ENCODE measurements around the gene UBL7.
A peak's percentile ranks its signal among the peaks of the same experiment; 100 is the strongest.

UBL7 gene

DNA sequence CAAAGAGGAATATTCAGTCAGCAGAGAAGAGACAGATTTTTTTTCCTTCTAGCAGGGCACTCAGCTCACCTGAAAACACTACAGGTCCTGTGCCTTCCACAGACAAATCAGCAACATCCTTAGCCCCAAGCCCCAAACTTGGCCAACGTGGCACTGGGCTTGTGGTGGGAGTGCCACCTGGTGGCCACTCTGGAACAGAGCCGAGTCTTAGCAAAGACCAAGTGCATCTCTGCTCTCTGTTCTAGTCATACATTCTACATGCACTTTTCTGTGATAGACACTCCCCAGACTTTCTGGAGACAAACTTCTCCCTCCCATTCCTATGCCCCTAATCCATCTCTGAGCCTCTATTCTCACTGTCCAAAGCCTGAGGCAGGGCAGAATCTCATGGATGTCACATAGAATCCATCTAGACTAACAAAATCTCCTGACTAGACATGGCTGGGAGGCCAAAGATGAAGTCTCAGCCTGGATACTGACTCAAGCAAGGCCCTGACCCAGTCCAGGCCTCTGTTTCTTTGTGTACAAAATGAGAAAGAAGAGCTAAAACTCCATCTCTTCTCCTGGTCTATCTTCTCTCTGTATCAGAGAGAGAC is 22.1 kb downstream of the UBL7 start:
- no peaks in the 10 kb centered on the region for H3K36me3 ChIP-seq (ENCODE audit: control insufficient read depth, insufficient read depth, low read length)
- no peak overlapping the region for H3K27ac ChIP-seq (ENCODE audit: low read length)
- no peaks in the 10 kb centered on the region for H3K27me3 ChIP-seq (ENCODE audit: control insufficient read depth, insufficient read depth, low read length)
- no peaks in the 10 kb centered on the region for H3K4me1 ChIP-seq (ENCODE audit: control insufficient read depth, insufficient read depth, low read length)
- peak; percentile 57 for DNase-seq (ENCODE audit: low read depth, low spot score)
- no CpG with 5 or more reads among the region's 2 CpGs for WGBS (ENCODE audit: insufficient coverage, insufficient read length)
- H3K4me3 ChIP-seq (ENCODE audit: low read length) = no peak overlapping the region
- H3K9me3 ChIP-seq (ENCODE audit: control insufficient read depth, insufficient read depth, low read length) = no peaks in the 10 kb centered on the region

DNA sequence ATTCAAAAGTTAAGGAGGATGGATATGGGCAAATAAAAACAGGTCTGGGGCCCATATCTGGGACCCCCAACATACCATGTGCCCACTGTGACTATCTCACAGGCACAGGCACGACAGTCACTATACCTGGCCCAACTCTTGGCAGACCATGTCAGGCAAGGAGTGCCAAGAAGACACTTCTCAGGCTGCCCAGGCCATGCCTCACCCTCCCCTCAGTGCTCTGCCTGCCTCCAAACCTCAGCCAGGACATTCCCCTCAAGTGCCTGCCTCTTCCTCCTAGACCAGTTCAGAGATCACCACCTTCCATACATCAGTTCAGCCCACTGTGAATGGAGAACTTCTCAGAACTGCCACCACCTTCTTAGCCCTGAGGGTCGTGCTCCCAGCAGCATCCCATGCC is 22.8 kb downstream of the UBL7 start:
- H3K9me3 ChIP-seq (ENCODE audit: control insufficient read depth, insufficient read depth, low read length) = no peaks in the 10 kb centered on the region
- no peaks in the 10 kb centered on the region for H3K27me3 ChIP-seq (ENCODE audit: control insufficient read depth, insufficient read depth, low read length)
- no peak overlapping the region for H3K4me3 ChIP-seq (ENCODE audit: low read length)
- DNase-seq (ENCODE audit: low read depth, low spot score) = no peak
- H3K4me1 ChIP-seq (ENCODE audit: control insufficient read depth, insufficient read depth, low read length) = no peaks in the 10 kb centered on the region
- WGBS (ENCODE audit: insufficient coverage, insufficient read length) = no CpG with 5 or more reads among the region's 2 CpGs
- H3K27ac ChIP-seq (ENCODE audit: low read length) = no peak overlapping the region
- H3K36me3 ChIP-seq (ENCODE audit: control insufficient read depth, insufficient read depth, low read length) = no peaks in the 10 kb centered on the region

DNA sequence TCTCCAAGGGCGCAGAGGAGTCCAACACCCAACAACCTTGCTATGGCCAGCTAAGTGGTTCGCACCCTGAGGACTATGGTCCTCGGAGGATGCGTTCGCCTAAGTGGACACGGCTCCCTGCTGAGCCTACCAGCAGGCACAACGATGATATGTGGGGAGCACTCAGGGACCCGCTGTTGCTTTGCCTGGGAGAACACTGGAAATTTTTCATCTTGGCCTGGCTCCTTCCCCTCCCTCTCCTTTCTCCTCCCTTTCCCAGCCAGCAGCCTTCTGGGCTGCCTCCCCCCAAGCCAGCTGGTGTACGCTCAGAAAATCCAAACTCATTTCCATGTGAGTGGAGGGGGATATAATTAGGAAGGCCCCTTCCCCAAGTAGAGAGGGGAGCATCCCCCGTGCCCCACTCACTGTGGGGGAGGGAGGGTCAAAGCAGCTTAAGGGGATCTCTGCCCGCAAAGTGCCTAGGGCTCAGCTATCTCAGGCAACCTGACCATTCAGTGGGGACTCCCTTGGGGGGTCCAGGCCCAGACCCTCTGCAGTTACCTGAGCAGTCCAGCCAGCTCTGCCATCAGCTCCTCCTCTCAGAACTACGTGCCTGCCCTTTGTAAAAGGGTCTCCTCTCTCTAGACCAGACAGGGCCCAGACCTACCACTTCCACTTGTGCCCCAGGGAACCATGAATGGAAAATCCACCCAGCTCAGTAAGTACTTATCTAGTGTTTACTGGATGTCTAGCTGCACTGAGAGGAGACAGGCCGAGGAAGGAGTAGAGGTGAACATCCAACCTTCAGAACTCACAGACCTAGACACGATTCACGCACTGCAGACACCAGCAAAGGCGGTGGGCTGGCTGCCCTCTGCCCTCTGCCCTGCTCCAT is 26.5 kb downstream of the UBL7 start:
- no peak for DNase-seq (ENCODE audit: low read depth, low spot score)
- no CpG with 5 or more reads among the region's 16 CpGs for WGBS (ENCODE audit: insufficient coverage, insufficient read length)
- no peak overlapping the region for H3K27ac ChIP-seq (ENCODE audit: low read length)
- H3K9me3 ChIP-seq (ENCODE audit: control insufficient read depth, insufficient read depth, low read length) = no peaks in the 10 kb centered on the region
- H3K27me3 ChIP-seq (ENCODE audit: control insufficient read depth, insufficient read depth, low read length) = no peaks in the 10 kb centered on the region; the same call in 1 of the 2 replicates
- peak overlapping the region; percentile 8; the same call in 1 of the 2 replicates for H3K4me3 ChIP-seq (ENCODE audit: low read length)
- H3K36me3 ChIP-seq (ENCODE audit: control insufficient read depth, insufficient read depth, low read length) = no peaks in the 10 kb centered on the region; the same call in 1 of the 2 replicates
- no peaks in the 10 kb centered on the region for H3K4me1 ChIP-seq (ENCODE audit: control insufficient read depth, insufficient read depth, low read length)

DNA sequence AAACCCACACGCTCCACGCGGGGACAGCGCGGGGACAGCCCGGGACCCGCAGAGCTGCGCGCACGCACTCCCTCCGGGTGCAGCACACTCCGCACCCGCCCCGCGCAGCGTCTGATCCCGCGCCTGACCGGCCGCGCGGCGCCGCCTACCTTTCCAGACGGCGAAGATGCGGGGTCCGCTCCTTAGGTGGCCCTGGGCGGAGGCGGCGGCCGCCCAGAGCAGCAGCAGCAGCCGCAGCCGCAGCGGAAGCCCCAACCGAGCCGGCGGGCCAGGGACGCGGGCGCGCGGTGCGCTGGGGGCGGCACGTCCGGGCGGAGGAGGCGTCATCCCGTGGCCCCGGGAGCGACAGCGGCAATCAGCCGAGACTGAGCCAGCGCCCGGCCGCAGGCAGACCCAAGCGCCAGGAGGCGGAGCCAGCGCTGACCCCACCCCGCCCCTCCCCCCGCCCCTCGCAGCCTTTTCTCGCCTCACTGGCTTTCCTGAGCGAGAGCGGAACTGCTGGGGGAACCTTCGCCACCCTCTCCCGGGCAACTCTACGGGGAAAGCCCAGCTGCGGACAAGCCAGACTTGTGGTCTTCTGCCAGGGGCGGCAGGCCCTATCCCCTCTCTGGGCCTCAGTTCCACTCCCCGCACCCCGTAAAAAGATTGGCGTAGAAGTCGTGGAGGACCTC is 27.2 kb downstream of the UBL7 start, which contains the start of gene SEMA7A:
Gene SEMA7A, minus strand, starts transcription at position 367 of the 671 bp plus-strand sequence. Its CDS starts 40 bp downstream, at position 327.
- no peaks in the 10 kb centered on the region for H3K9me3 ChIP-seq (ENCODE audit: control insufficient read depth, insufficient read depth, low read length)
- H3K27me3 ChIP-seq (ENCODE audit: control insufficient read depth, insufficient read depth, low read length) = no peaks in the 10 kb centered on the region; the same call in 1 of the 2 replicates
- H3K4me3 ChIP-seq (ENCODE audit: low read length) = peak within 1 kb of the TSS; percentile 86
- no peaks in the 10 kb centered on the region; the same call in 1 of the 2 replicates for H3K36me3 ChIP-seq (ENCODE audit: control insufficient read depth, insufficient read depth, low read length)
- H3K27ac ChIP-seq (ENCODE audit: low read length) = no peak within 1 kb of the TSS
- no CpG with 5 or more reads among the region's 75 CpGs for WGBS (ENCODE audit: insufficient coverage, insufficient read length)
- peak; percentile 48 for DNase-seq (ENCODE audit: low read depth, low spot score)
- H3K4me1 ChIP-seq (ENCODE audit: control insufficient read depth, insufficient read depth, low read length) = 0 out of 2 replicates have a peak, but pooled peaks cover 2% of the 10 kb centered on the region

DNA sequence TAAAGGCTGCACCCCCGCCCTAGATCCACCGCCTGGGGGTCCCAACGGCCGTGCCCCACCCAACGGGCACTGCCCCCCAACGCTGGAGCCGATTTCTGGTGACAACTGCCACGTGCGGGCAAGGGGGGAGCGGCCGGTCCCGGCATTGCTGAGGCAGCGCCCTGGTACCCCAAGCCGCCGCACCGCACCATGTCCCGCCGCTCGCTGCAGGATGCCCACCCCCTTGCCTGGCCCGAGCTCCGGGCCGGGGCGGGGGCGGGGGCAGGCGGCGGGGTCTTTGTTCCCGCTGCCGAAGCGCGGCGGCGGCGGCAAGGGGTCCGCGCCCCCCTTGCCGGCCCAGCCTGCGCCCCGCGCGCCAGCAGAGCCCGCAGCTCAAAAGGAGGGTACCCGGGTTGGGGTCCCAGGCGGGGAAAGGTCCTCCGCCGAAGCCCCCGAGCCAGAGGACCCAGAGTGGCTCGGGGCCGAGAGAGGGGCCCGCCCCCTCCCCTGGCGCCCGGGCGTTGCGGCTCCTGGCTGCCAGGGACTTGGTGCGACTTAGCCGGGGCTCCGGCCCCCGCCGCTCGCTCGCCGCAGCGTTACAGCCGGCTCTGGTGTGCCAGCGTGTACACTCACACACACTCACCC is 27.9 kb downstream of the UBL7 start:
- H3K9me3 ChIP-seq (ENCODE audit: control insufficient read depth, insufficient read depth, low read length) = no peaks in the 10 kb centered on the region
- DNase-seq (ENCODE audit: low read depth, low spot score) = no peak
- WGBS (ENCODE audit: insufficient coverage, insufficient read length) = no CpG with 5 or more reads among the region's 64 CpGs
- H3K27me3 ChIP-seq (ENCODE audit: control insufficient read depth, insufficient read depth, low read length) = no peaks in the 10 kb centered on the region; the same call in 1 of the 2 replicates
- peak overlapping the region; percentile 86 for H3K4me3 ChIP-seq (ENCODE audit: low read length)
- H3K36me3 ChIP-seq (ENCODE audit: control insufficient read depth, insufficient read depth, low read length) = no peaks in the 10 kb centered on the region; the same call in 1 of the 2 replicates
- no peak overlapping the region for H3K27ac ChIP-seq (ENCODE audit: low read length)
- H3K4me1 ChIP-seq (ENCODE audit: control insufficient read depth, insufficient read depth, low read length) = 0 out of 2 replicates have a peak, but pooled peaks cover 2% of the 10 kb centered on the region

DNA sequence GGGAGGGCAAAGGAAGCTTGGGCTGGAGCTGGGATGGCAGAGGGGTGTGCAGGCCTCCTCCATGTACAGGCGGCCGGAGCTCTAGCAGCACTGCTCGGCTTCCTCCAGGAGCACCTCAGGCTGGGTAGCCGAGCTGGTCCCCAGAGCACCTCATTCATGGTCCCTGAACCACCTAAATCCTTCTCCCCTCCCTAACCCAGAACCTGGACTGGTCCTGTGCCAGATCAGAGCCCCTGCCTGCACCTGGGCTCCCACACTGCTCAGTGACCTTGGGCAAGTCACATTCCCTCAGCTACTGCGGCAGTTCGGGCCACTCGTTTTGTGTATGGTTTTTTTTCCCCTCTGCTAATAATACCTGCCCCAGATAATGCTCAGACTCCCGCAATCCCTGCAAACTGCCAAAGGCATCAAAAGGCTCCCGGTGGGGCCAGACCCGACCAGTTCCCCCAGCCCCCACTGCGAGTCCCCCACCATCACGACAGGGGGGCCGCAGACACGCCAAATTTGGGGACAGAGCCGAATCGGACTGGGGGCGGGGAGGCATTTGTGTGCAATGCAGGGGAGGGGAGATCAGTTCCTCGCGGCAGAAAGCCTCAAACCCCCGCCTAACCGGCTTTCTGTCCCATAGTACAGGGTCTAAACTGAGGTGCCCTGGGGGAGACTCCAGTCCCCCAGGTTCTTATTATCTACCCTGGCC is 28.5 kb downstream of the UBL7 start:
- no peak for DNase-seq (ENCODE audit: low read depth, low spot score)
- WGBS (ENCODE audit: insufficient coverage, insufficient read length) = no CpG with 5 or more reads among the region's 21 CpGs
- Histone ChIP-seq H3K27ac (ENCODE audit: low read length) (no peak overlapping the region), H3K4me3 (ENCODE audit: low read length) (peak overlapping the region; percentile 86; the same call in 1 of the 2 replicates), H3K9me3 (ENCODE audit: control insufficient read depth, insufficient read depth, low read length) (no peaks in the 10 kb centered on the region), H3K36me3 (ENCODE audit: control insufficient read depth, insufficient read depth, low read length) (no peaks in the 10 kb centered on the region; the same call in 1 of the 2 replicates), H3K4me1 (ENCODE audit: control insufficient read depth, insufficient read depth, low read length) (0 out of 2 replicates have a peak, but pooled peaks cover 2% of the 10 kb centered on the region), H3K27me3 (ENCODE audit: control insufficient read depth, insufficient read depth, low read length) (no peaks in the 10 kb centered on the region; the same call in 1 of the 2 replicates)

DNA sequence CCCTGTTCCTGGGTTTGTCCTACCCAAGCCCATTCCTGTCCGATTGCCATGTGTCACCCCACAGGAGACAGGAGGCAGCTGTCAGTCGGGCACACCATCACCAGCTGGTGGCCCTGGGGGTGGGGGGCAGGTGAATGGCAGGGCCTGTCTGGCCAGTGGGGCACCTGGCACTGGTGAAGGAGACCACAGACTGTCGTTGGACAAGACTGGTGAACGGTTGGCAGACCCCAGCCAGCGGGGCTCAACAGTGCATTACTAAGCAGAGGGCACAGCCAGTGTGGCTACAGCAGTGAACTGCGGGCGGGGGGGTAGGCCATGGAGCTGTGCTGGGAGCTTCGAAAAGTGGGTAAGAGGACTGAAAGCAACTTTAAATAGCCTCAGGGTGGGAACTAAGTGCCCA is 29.3 kb downstream of the UBL7 start:
- Histone ChIP-seq H3K36me3 (ENCODE audit: control insufficient read depth, insufficient read depth, low read length) (no peaks in the 10 kb centered on the region; the same call in 1 of the 2 replicates), H3K27me3 (ENCODE audit: control insufficient read depth, insufficient read depth, low read length) (no peaks in the 10 kb centered on the region; the same call in 1 of the 2 replicates), H3K9me3 (ENCODE audit: control insufficient read depth, insufficient read depth, low read length) (no peaks in the 10 kb centered on the region), H3K4me3 (ENCODE audit: low read length) (no peak overlapping the region), H3K27ac (ENCODE audit: low read length) (no peak overlapping the region), H3K4me1 (ENCODE audit: control insufficient read depth, insufficient read depth, low read length) (0 out of 2 replicates have a peak, but pooled peaks cover 2% of the 10 kb centered on the region)
- WGBS (ENCODE audit: insufficient coverage, insufficient read length) = no CpG with 5 or more reads among the region's 8 CpGs
- DNase-seq (ENCODE audit: low read depth, low spot score) = no peak

DNA sequence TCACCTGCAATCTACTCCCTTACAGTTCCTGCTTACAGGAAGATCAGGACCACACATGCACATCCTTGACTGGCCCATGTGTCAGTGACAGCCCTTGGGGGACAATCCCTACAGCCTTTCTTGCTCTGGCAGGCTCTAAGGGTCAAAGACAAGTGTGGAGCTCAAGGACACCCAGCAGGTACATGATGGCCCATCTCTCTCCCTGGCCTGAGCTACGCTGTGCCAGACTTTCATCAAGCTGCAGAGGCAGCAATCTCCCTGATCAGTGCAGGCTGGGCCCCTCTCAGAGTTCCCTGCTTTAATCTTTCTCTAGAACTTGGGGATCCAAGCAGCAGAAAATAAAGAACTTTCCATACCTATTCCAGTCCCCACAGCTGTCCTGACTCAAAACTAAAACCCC is 29.8 kb downstream of the UBL7 start:
- H3K36me3 ChIP-seq (ENCODE audit: control insufficient read depth, insufficient read depth, low read length) = no peaks in the 10 kb centered on the region; the same call in 1 of the 2 replicates
- no CpG with 5 or more reads among the region's 1 CpG for WGBS (ENCODE audit: insufficient coverage, insufficient read length)
- no peak overlapping the region for H3K4me3 ChIP-seq (ENCODE audit: low read length)
- H3K9me3 ChIP-seq (ENCODE audit: control insufficient read depth, insufficient read depth, low read length) = no peaks in the 10 kb centered on the region
- no peak overlapping the region for H3K27ac ChIP-seq (ENCODE audit: low read length)
- no peaks in the 10 kb centered on the region; the same call in 1 of the 2 replicates for H3K27me3 ChIP-seq (ENCODE audit: control insufficient read depth, insufficient read depth, low read length)
- DNase-seq (ENCODE audit: low read depth, low spot score) = no peak
- 0 out of 2 replicates have a peak, but pooled peaks cover 2% of the 10 kb centered on the region for H3K4me1 ChIP-seq (ENCODE audit: control insufficient read depth, insufficient read depth, low read length)

DNA sequence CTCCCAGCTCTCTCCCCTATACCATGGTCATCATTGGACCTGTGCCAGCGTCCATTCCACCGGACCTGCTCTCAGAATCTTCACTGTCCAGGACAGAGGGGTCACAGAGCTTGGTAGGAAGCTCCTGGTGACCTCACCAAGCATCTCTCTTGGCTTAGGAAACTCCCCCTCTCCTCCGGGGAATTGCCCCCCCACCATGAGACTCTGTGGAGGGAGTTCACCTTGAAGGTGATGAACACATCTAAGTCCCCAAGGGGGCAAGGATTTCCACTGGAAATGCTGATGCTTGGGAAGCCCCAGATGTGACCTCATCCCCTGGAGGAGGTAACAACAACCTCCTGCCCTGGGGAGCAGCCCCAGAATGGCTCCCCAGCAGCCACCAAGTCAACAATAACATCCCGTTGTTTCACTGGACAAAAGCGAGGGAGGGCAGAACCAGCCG is 30.4 kb downstream of the UBL7 start:
- H3K27ac ChIP-seq (ENCODE audit: low read length) = no peak overlapping the region

More for the DNA sequence above, 30.4 kb downstream of the UBL7 start:
- 0 out of 2 replicates have a peak, but pooled peaks cover 2% of the 10 kb centered on the region for H3K4me1 ChIP-seq (ENCODE audit: control insufficient read depth, insufficient read depth, low read length)
- H3K36me3 ChIP-seq (ENCODE audit: control insufficient read depth, insufficient read depth, low read length) = no peaks in the 10 kb centered on the region; the same call in 1 of the 2 replicates
- DNase-seq (ENCODE audit: low read depth, low spot score) = no peak
- no peak overlapping the region for H3K4me3 ChIP-seq (ENCODE audit: low read length)
- H3K27me3 ChIP-seq (ENCODE audit: control insufficient read depth, insufficient read depth, low read length) = no peaks in the 10 kb centered on the region; the same call in 1 of the 2 replicates
- no CpG with 5 or more reads among the region's 6 CpGs for WGBS (ENCODE audit: insufficient coverage, insufficient read length)
- no peaks in the 10 kb centered on the region for H3K9me3 ChIP-seq (ENCODE audit: control insufficient read depth, insufficient read depth, low read length)
